ENCODE results near the gene APH1A.
A peak's percentile ranks its signal among the peaks of the same experiment; 100 is the strongest.

GRCh38 chr1:150234566-150235293, 34.1 kb downstream of the APH1A start:
- TF ChIP-seq MIER3 (CRISPR knock-in tag; IDR thresholded peaks at IDR 0.05; ENCODE audit: borderline replicate concordance) (0 out of 2 replicates have a peak, but pooled peaks have one; percentile 14), HDAC2 (CRISPR knock-in tag; IDR thresholded peaks at IDR 0.05) (peak; percentile 62), NONO (IDR thresholded peaks at IDR 0.05) (no peak), NONO (CRISPR knock-in tag; conservative IDR thresholded peaks at IDR 0.05) (no peak; the same call in 1 of the 2 replicates), NFE2 (CRISPR knock-in tag; IDR thresholded peaks at IDR 0.05) (no peak)

Measured in HepG2 (cell line).